Esophagus squamous epithelium (tissue), 5 donors: Measurements from ENCODE around the gene C10orf53. TPM values are rescaled to one million over a fixed set of nuclear protein-coding genes. Genes with fewer than 3 reads are reported as not detected.

Experiments used
- DNase-seq: peaks from one replicate; lab custom pipeline; 2025; lab: John Stamatoyannopoulos, UW
- H3K27ac ChIP-seq, 4 donors: fragments of 200-600 bp; sonication (generic); one replicate each; pipeline ENCODE4 v1.5.1; 2016 to 2019; ENCODE audit warnings: mild to moderate bottlenecking in 1 of 4
- H3K27me3 ChIP-seq, 4 donors: fragments of 200-600 bp; sonication (generic); 1 replicate in 3 of 4; 2 replicates in 1 of 4; pipeline versions ENCODE4 v1.5.1 to v1.6.0; 2017 to 2021; ENCODE audit warnings: antibody characterized with exemption in 1 of 4
- H3K36me3 ChIP-seq, 3 donors: fragments of 200-600 bp; sonication (generic); one replicate each; pipeline ENCODE4 v1.5.1; 2016 to 2019
- H3K4me1 ChIP-seq, 3 donors: fragments of 200-600 bp; sonication (generic); one replicate each; pipeline ENCODE4 v1.5.1; 2017 to 2019
- H3K4me3 ChIP-seq, 4 donors: fragments of 200-600 bp; sonication (generic); 1 replicate in 3 of 4; 2 replicates in 1 of 4; pipeline ENCODE4 v1.5.1; 2016 to 2019; ENCODE audit warnings: mild to moderate bottlenecking in 2 of 4, moderate library complexity in 1 of 4
- H3K9me3 ChIP-seq, 3 donors: fragments of 200-600 bp; sonication (generic); one replicate each; pipeline ENCODE4 v1.5.1; 2016 to 2019
- POLR2A ChIP-seq, 4 donors: fragments of 450-650 bp; IDR thresholded peaks; one replicate each; pipeline ENCODE4 v1.6.1; 2017; ENCODE audit warnings: antibody characterized with exemption in 4 of 4, mild to moderate bottlenecking in 4 of 4, moderate library complexity in 3 of 4
- WGBS, 2 donors: methylation state at CpG; one replicate each; pipeline ENCODE4 v1.1.5; 2018; 5-methylcytosine and 5-hydroxymethylcytosine counted together
- intact Hi-C: fragments of 100-400 bp; cut with DNase I; formaldehyde crosslinking; loops from one replicate; pipeline ENCODE4 v1.15.0; 2022
- total RNA-seq, 4 donors: library from RNA; depleted of rRNA; stranded (reverse); fragments of >200 nt; gene quantifications; one replicate each; pipeline ENCODE4 v1.1.0, GENCODE V29; 2016
- TF ChIP-seq, protein P1 (sequence below), 6 experiments: fragments of 450-650 bp in 4 of 6; fragments of 200-600 bp in 2 of 6; sonication (generic) in 2 of 6; IDR thresholded peaks; one replicate each; pipeline ENCODE4 v1.5.1; 2016 to 2019; ENCODE audit warnings: antibody characterized with exemption in 6 of 6, mild to moderate bottlenecking in 4 of 6, moderate library complexity in 4 of 6
- donor health status: DM: yes; HTN: yes; CAD: no.

The C10orf53 gene
- total RNA-seq, 4 donors from 2014 or later = not detected

GRCh38 chr10:49737474-49738201 lies 58.2 kb downstream of the C10orf53 start:
- 78 to 81% methylated on average over 4 to 8 of the region's 19 CpGs for WGBS, 2 donors
- Histone ChIP-seq H3K4me1 (no peaks in the 10 kb centered on the region), H3K36me3 (no peaks in the 10 kb centered on the region), H3K9me3 (no peaks in the 10 kb centered on the region), H3K4me3 (no peak overlapping the region), H3K27me3 (no peaks in the 10 kb centered on the region), H3K27ac (no peak overlapping the region)
- DNase-seq = no peak
- no peak for TF ChIP-seq POLR2A (IDR thresholded peaks at IDR 0.05)
- TF ChIP-seq, protein P1, sequence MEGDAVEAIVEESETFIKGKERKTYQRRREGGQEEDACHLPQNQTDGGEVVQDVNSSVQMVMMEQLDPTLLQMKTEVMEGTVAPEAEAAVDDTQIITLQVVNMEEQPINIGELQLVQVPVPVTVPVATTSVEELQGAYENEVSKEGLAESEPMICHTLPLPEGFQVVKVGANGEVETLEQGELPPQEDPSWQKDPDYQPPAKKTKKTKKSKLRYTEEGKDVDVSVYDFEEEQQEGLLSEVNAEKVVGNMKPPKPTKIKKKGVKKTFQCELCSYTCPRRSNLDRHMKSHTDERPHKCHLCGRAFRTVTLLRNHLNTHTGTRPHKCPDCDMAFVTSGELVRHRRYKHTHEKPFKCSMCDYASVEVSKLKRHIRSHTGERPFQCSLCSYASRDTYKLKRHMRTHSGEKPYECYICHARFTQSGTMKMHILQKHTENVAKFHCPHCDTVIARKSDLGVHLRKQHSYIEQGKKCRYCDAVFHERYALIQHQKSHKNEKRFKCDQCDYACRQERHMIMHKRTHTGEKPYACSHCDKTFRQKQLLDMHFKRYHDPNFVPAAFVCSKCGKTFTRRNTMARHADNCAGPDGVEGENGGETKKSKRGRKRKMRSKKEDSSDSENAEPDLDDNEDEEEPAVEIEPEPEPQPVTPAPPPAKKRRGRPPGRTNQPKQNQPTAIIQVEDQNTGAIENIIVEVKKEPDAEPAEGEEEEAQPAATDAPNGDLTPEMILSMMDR (IDR thresholded peaks at IDR 0.05) = no peak
- intact Hi-C loops = no loop called here

GRCh38 chr10:49738616-49739360 lies 59.3 kb downstream of the C10orf53 start:
- intact Hi-C loops = no loop called here
- 81 to 88% methylated on average over 2 to 5 of the region's 10 CpGs for WGBS, 2 donors
- H3K27ac ChIP-seq = no peak overlapping the region

DNA sequence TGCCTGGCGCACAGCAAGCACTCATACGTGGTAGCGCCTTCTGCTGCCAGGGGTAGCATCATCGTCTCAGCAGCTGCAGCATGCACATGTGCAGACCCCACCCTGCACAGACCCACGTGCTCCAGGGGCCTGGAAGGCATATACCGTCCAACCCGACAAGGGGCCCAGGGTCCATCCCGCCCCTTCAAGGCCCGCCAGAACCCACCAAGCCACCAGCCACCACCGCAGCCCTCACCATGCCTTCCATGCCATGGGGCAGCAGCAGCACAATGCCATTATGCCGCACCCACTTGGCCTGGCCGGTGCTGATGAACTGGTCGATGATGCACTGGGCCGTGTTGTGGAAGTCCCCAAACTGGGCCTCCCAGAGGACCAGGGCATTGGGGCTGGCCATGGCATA lies 60.0 kb downstream of the C10orf53 start:
- Histone ChIP-seq H3K27ac (no peak overlapping the region), H3K9me3 (no peaks in the 10 kb centered on the region), H3K4me3 (no peak overlapping the region), H3K36me3 (no peaks in the 10 kb centered on the region), H3K27me3 (no peaks in the 10 kb centered on the region), H3K4me1 (no peaks in the 10 kb centered on the region)
- intact Hi-C loops = no loop called here
- whole genome bisulfite sequencing, 2 donors = 85% methylated on average over 4 of the region's 14 CpGs; no CpG with 5 or more reads in 1 of the 2 donors
- TF ChIP-seq, protein P1 (IDR thresholded peaks at IDR 0.05) = no peak
- no peak for TF ChIP-seq POLR2A (IDR thresholded peaks at IDR 0.05)
- no peak for DNase-seq

More at GRCh38 chr10:49738616-49739360, 59.3 kb downstream of the C10orf53 start:
- no peak for DNase-seq
- H3K36me3 ChIP-seq = no peaks in the 10 kb centered on the region
- no peaks in the 10 kb centered on the region for H3K9me3 ChIP-seq
- no peaks in the 10 kb centered on the region for H3K4me1 ChIP-seq
- no peaks in the 10 kb centered on the region for H3K27me3 ChIP-seq
- H3K4me3 ChIP-seq = no peak overlapping the region
- no peak for TF ChIP-seq POLR2A (IDR thresholded peaks at IDR 0.05)
- TF ChIP-seq, protein P1 (IDR thresholded peaks at IDR 0.05) = no peak

GRCh38 chr10:49740346-49741107 lies 61.1 kb downstream of the C10orf53 start:
- no peaks in the 10 kb centered on the region for H3K4me1 ChIP-seq
- H3K27me3 ChIP-seq = no peaks in the 10 kb centered on the region
- H3K27ac ChIP-seq = no peak overlapping the region
- intact Hi-C loops = no loop called here
- H3K4me3 ChIP-seq = no peak overlapping the region
- WGBS, 2 donors = 33 to 88% methylated on average over 1 to 3 of the region's 16 CpGs
- no peaks in the 10 kb centered on the region for H3K36me3 ChIP-seq
- no peak for DNase-seq
- TF ChIP-seq, protein P1 (IDR thresholded peaks at IDR 0.05) = no peak
- no peak for TF ChIP-seq POLR2A (IDR thresholded peaks at IDR 0.05)
- H3K9me3 ChIP-seq = no peaks in the 10 kb centered on the region
